Osteoblast (primary cell): ENCODE results near the gene TMEM109. TPM values are rescaled to one million over a fixed set of nuclear protein-coding genes. Genes with fewer than 3 reads are reported as not detected.
A peak's percentile ranks its signal among the peaks of the same experiment; 100 is the strongest.

ENCODE experiments used
- DNase-seq: peaks from one replicate; pipeline ENCODE4 v3.0.0; 2011; ENCODE audit warnings: low spot score, mixed read lengths; ENCODE audit not compliant: insufficient read length; ENCODE audit errors: missing footprints
- H2AFZ ChIP-seq: 2 replicates; pipeline ENCODE4 v1.6.0; 2011; ENCODE audit warnings: mild to moderate bottlenecking, low read length
- H3K27ac ChIP-seq: 2 replicates; pipeline ENCODE4 v1.5.1; 2011; ENCODE audit warnings: mild to moderate bottlenecking, low read depth, low read length, moderate library complexity
- H3K27me3 ChIP-seq: 2 replicates; pipeline ENCODE4 v1.6.0; 2012; ENCODE audit warnings: mild to moderate bottlenecking, control low read depth, inconsistent platforms, low read length, moderate library complexity; ENCODE audit not compliant: insufficient read depth
- H3K36me3 ChIP-seq: 2 replicates; pipeline ENCODE4 v1.5.1; 2011; ENCODE audit warnings: mild to moderate bottlenecking, low read length, control low read depth, moderate library complexity; ENCODE audit not compliant: insufficient read depth
- H3K4me1 ChIP-seq: 2 replicates; pipeline ENCODE4 v1.5.1; 2011; ENCODE audit warnings: mild to moderate bottlenecking, low read length, control low read depth, moderate library complexity; ENCODE audit not compliant: insufficient read depth
- H3K4me2 ChIP-seq: 2 replicates; pipeline ENCODE4 v1.6.0; 2011; ENCODE audit warnings: mild to moderate bottlenecking, low read length; ENCODE audit not compliant: insufficient read depth
- H3K4me3 ChIP-seq: fragments of 200-600 bp; sonication (generic); 3 replicates; pipeline ENCODE4 v1.5.1; 2012; ENCODE audit warnings: mild to moderate bottlenecking, low read length, inconsistent platforms; ENCODE audit not compliant: insufficient read depth
- H3K79me2 ChIP-seq: 2 replicates; pipeline ENCODE4 v1.6.0; 2012; ENCODE audit warnings: mild to moderate bottlenecking, low read length, control low read depth, inconsistent platforms; ENCODE audit not compliant: insufficient read depth
- H3K9me3 ChIP-seq: 2 replicates; pipeline ENCODE4 v1.5.1; 2011; ENCODE audit warnings: low read depth, low read length, control low read depth
- H4K20me1 ChIP-seq: 2 replicates; pipeline ENCODE4 v1.6.0; 2012; ENCODE audit warnings: mild to moderate bottlenecking, low read length, control low read depth; ENCODE audit not compliant: insufficient read depth
- CTCF ChIP-seq: IDR thresholded peaks from 2 replicates; pipeline ENCODE4 v1.5.1; 2011; ENCODE audit warnings: mild to moderate bottlenecking, low read depth, low read length, moderate library complexity; ENCODE audit errors: extremely low read depth
- total RNA-seq: library from RNA; depleted of rRNA; stranded (reverse); fragments of >200 nt; gene quantifications from 2 replicates; pipeline ENCODE4 v1.2.3, GENCODE V29; 2012

Gene TMEM109
- total RNA-seq, 1 donor, result 36.6 TPM

DNA sequence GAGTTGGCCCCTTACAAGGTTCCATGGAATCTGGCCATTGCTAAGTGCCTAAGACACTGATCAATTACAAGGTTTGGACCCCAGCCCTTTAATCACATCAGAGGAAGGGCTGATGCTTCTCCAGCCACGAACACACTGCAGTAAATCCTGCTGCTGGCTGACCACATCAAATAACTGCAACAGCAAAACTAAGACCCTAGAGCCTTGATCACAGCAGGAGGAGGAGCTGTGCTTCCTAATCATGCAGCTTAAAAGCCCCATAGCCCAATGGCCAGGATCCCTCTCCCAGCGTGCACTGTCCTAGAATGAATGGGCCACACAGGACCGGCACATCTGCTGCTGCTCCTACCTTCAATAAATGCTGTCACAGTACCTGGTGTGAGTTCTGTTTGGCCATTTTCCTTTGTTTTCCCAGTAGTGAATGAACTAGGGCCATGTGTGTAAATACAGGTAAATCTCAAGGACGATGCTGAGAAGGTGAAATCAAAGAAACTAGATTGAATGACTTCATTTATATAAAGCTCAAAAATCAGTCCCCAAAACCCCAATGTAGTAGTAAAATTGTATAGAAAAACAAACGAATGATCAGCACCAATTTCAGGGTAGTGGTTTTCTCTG lies 33.9 kb upstream of the TMEM109 start:
- no peaks in the 10 kb centered on the region for H3K79me2 ChIP-seq
- TF ChIP-seq CTCF, result no peak
- no peaks in the 10 kb centered on the region for H4K20me1 ChIP-seq

GRCh38 chr11:60880643-60881282 lies 33.2 kb upstream of the TMEM109 start:
- Histone ChIP-seq H4K20me1 (no peaks in the 10 kb centered on the region), H3K79me2 (no peaks in the 10 kb centered on the region), H3K4me3 (no peak overlapping the region), H3K27ac (no peak overlapping the region), H2AFZ (no peak overlapping the region), H3K27me3 (no peaks in the 10 kb centered on the region), H3K4me2 (no peak overlapping the region), H3K9me3 (no peaks in the 10 kb centered on the region), H3K36me3 (no peaks in the 10 kb centered on the region), H3K4me1 (no peaks in the 10 kb centered on the region)
- no peak for TF ChIP-seq CTCF
- no peak for DNase-seq

More for the DNA sequence above, 33.9 kb upstream of the TMEM109 start:
- no peaks in the 10 kb centered on the region for H3K27me3 ChIP-seq
- no peaks in the 10 kb centered on the region for H3K9me3 ChIP-seq
- H3K36me3 ChIP-seq, result no peaks in the 10 kb centered on the region
- DNase-seq, result no peak
- H3K4me2 ChIP-seq, result no peak overlapping the region
- no peaks in the 10 kb centered on the region for H3K4me1 ChIP-seq
- H3K27ac ChIP-seq, result no peak overlapping the region
- no peak overlapping the region for H2AFZ ChIP-seq
- H3K4me3 ChIP-seq, result no peak overlapping the region

GRCh38 chr11:60887556-60887955 lies 26.4 kb upstream of the TMEM109 start:
- no peaks in the 10 kb centered on the region for H3K79me2 ChIP-seq
- no peaks in the 10 kb centered on the region for H4K20me1 ChIP-seq
- TF ChIP-seq CTCF, result peak; percentile 80
- H2AFZ ChIP-seq, result no peak overlapping the region
- H3K27ac ChIP-seq, result no peak overlapping the region
- H3K9me3 ChIP-seq, result no peaks in the 10 kb centered on the region
- peaks cover 17% of the 10 kb centered on the region for H3K36me3 ChIP-seq
- H3K27me3 ChIP-seq, result no peaks in the 10 kb centered on the region
- H3K4me1 ChIP-seq, result no peaks in the 10 kb centered on the region
- no peak for DNase-seq
- H3K4me3 ChIP-seq, result no peak overlapping the region
- no peak overlapping the region for H3K4me2 ChIP-seq

DNA sequence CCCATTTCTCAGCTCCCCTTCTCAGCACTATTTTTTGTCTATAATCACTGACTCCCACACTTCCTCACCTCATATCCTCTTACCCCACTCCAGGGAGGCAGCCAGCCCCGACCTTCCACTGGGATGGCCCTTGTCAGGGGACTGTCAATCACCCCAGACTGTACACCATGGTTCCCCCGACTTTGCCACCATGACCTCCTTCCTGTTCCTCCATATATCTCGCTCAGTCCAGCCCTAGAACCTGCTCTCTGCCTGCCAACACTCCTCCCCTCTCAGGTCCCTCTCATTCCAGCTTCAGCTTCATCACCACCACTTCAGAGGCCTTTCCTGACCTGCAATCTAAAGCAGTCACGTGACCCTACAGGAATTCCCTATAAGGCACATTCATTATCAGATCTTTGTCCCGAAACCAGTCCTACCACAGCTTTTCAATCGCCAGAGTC lies 24.1 kb upstream of the TMEM109 start:
- Histone ChIP-seq H3K79me2 (no peaks in the 10 kb centered on the region), H3K4me1 (no peaks in the 10 kb centered on the region), H3K27me3 (no peaks in the 10 kb centered on the region), H3K36me3 (peaks cover 28% of the 10 kb centered on the region), H3K9me3 (no peaks in the 10 kb centered on the region), H3K4me3 (no peak overlapping the region), H2AFZ (no peak overlapping the region), H4K20me1 (no peaks in the 10 kb centered on the region), H3K4me2 (no peak overlapping the region), H3K27ac (no peak overlapping the region)
- no peak for DNase-seq
- no peak for TF ChIP-seq CTCF
